Activated naive CD4-positive, alpha-beta T cell treated with anti-CD3 and anti-CD28 coated beads, Interleukin-2, amount 50 U/mL, for 72 hours (primary cell): ENCODE data around the gene FAM117B. TPM values are rescaled to one million over a fixed set of nuclear protein-coding genes. Genes with fewer than 3 reads are reported as not detected.
A peak's percentile ranks its signal among the peaks of the same experiment; 100 is the strongest.
"Not testable (repeated sequence)": the region's sequence is repeated elsewhere in the genome, so short reads cannot be mapped to it uniquely, and the experiment has no call there.

Source experiments
- ATAC-seq, 2 donors: fragments of 150-1000 bp; cut with Tn5 transposase; 2 replicates each; pipeline ENCODE4 v1.10.0; 2021; ENCODE audit warnings: mild to moderate bottlenecking in 2 of 2, moderate library complexity in 2 of 2
- DNase-seq, 2 donors: peaks; one replicate each; pipeline ENCODE4 v3.0.0; 2021 to 2022; ENCODE audit warnings: low spot score in 2 of 2
- H3K27ac Mint-ChIP-seq, 2 donors: one replicate each; pipeline ENCODE4 v1.8.0; 2022; ENCODE audit warnings: mild to moderate bottlenecking in 2 of 2, mixed read lengths in 2 of 2
- H3K36me3 Mint-ChIP-seq, 2 donors: one replicate each; pipeline ENCODE4 v1.8.0; 2022; ENCODE audit warnings: mixed read lengths in 2 of 2
- H3K9me3 Mint-ChIP-seq, 2 donors: one replicate each; pipeline ENCODE4 v1.8.0; 2022; ENCODE audit warnings: mixed read lengths in 2 of 2
- total RNA-seq, 2 donors: library from RNA; stranded (reverse); gene quantifications; one replicate each; pipeline ENCODE4 v1.2.3, GENCODE V29; 2022

FAM117B gene
- total RNA-seq, 2 donors from 2014 or later, result 17.7 to 23.3 TPM

DNA sequence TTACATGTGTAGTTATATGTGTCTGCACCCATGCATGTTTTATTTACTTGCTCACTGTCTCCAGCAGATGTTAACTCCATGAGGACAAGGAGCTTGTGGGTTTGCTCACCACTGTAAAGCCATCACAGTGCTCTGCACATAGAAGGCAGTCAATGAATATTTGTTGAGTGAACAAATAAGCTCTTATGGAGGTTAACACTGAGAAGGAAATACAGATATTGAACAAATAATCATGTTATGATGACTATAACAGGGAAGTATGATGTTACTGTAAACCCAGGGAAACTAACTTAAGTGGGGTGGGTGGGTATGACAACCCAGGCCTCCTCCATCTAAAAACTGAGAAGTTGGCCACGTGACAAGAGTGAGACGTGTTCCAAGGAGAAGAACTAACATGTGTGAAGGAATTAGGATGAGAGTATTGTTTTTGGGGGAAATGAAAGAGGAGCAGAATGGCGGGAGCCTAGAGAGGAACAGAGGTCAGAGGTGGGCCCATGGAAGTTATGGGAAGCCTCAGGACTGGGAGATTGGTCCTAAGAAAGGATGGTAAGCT, 6.0 kb upstream of the FAM117B start:
- no peak for ATAC-seq
- DNase-seq, result no peak
- H3K36me3 Mint-ChIP-seq, result peaks cover 0 to 2% of the 10 kb centered on the region in 2 donors
- H3K27ac Mint-ChIP-seq, result no peak overlapping the region
- peaks cover 0 to 3% of the 10 kb centered on the region in 2 donors for H3K9me3 Mint-ChIP-seq

DNA sequence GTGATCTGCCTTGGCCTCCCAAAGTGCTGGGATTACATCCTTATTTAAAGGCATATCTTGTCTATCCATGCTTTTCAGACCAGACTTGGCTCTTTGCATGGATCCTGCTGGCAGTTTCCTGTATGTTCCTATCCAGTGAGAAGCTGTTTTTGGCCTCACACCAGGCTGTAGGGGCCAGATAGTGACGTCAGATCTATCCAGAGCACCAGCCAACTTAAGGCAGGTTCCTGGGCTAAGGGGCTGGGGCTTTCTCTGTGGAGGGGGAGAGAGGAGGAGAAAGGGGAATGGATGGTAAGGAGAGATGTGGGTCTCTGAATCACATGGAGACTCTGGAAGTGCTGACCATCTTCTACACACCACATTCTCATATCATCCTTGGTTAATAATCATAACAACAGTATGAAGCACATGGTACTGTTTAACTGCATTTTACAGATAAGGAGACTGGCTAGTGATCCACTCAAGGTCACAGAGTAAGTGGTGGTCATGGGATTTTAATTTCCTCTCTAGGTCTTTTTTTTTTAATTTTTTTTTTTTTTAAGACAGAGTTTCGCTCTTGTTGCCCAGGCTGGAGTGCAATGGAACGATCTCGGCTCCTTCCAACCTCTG, 2.0 kb upstream of the FAM117B start:
- Mint-ChIP-seq H3K36me3 (peaks cover 12 to 20% of the 10 kb centered on the region in 2 donors), H3K9me3 (peaks cover 0 to 3% of the 10 kb centered on the region in 2 donors), H3K27ac (peak overlapping the region in 1 of 2 donors; percentile 71)
- DNase-seq, result no peak
- ATAC-seq, result no peak

DNA sequence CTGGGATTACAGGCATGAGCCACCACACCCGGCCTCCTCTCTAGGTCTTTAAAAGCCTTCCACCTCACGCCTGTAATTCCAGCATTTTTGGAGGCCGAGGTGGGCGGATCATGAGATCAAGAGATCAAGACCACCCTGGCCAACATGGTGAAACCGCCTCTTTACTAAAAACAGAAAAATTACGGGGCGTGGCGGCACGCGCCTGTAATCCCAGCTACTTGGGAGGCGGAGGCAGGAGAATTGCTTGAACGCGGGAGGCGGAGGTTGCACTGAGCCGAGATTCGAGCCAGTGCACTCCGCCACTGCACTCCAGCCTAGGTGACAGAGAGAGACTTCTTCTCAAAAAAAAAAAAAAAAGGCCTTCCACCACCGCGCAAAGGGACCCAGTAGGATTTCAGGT, 1.3 kb upstream of the FAM117B start:
- peak overlapping the region; percentile 93 to 97 for H3K27ac Mint-ChIP-seq
- peaks cover 0 to 3% of the 10 kb centered on the region in 2 donors for H3K9me3 Mint-ChIP-seq
- peaks cover 12 to 20% of the 10 kb centered on the region in 2 donors for H3K36me3 Mint-ChIP-seq
- no peak for ATAC-seq
- DNase-seq, result no peak

DNA sequence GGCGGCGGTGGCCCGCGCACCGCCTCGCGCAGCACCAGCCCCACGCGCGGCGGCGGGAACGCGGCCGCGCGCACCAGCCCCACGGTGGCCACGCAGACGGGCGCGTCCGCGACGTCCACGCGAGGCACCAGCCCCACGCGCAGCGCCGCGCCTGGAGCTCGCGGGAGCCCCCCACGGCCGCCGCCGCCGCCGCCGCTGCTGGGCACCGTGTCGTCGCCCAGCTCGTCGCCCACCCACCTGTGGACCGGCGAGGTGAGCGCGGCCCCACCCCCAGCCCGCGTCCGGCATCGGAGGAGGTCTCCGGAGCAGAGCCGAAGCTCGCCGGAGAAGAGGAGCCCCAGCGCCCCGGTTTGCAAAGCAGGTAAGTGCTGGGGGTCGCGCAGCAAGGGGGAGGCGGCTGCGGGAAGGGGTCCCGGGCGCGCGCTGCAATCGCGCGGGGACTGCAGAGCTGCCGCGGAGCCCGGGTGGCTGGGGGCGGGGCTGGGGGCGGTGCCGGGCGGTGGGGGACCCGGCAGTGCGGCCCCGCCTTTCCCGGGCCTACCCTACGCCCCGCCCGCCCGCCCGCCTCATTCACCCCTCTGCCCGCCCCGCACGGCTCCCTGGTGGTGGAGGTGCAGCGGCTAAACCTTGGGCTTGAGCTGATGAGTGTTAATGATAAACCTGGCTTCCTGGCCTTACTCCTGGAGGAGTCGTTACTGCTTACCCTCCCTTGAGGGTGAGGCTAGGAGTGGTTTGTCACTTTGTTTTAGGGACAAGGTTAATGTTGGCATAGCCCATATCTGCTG, 851 bp downstream of the FAM117B start:
- H3K27ac Mint-ChIP-seq, result peak overlapping the region; percentile 94 to 99
- peaks cover 12 to 20% of the 10 kb centered on the region in 2 donors for H3K36me3 Mint-ChIP-seq
- ATAC-seq (peak; percentile 49 to 54), DNase-seq (peak; percentile 81)
- H3K9me3 Mint-ChIP-seq, result peaks cover 0 to 3% of the 10 kb centered on the region in 2 donors

DNA sequence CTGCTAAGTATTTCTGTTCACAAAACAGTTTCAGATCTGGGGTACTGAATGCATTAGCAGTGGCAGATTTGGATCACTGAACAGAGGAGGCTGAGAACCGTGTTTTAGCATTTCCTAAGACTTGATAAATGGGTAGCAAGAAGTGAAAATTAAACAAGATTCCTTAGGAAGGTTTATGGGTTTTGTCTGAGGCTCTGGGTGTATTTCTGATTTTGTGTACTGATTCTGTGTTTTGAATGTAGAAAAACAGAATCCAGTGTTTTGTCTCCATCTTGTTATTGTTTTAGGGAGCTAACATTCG, 1.4 kb downstream of the FAM117B start:
- ATAC-seq, result no peak
- Mint-ChIP-seq H3K9me3 (peaks cover 0 to 3% of the 10 kb centered on the region in 2 donors), H3K27ac (peak overlapping the region; percentile 94 to 99), H3K36me3 (peaks cover 12 to 23% of the 10 kb centered on the region in 2 donors)
- DNase-seq, result no peak

DNA sequence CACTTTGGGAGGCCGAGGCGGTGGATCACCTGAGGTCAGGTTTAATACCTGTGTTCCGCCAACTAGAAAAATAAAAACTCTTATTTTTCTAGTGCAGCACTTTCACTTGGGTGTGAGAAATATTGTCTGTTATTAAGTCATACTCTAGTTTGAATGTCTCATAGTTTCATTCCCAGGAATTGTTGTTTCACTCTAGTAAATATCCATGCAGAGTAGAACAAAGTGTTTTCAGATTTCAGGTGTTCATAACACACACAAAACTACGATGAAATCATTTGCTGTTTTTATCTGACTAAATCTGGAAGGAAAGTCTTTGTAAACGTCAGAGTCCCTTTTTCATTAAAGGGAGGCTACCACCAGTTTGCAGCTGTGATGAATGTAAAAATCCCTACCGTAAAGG, 4.0 kb downstream of the FAM117B start:
- Mint-ChIP-seq H3K27ac (peak overlapping the region; percentile 94 to 99), H3K36me3 (peaks cover 12 to 23% of the 10 kb centered on the region in 2 donors), H3K9me3 (no peaks in the 10 kb centered on the region)
- peak; percentile 5 to 27 for ATAC-seq
- DNase-seq, result no peak

DNA sequence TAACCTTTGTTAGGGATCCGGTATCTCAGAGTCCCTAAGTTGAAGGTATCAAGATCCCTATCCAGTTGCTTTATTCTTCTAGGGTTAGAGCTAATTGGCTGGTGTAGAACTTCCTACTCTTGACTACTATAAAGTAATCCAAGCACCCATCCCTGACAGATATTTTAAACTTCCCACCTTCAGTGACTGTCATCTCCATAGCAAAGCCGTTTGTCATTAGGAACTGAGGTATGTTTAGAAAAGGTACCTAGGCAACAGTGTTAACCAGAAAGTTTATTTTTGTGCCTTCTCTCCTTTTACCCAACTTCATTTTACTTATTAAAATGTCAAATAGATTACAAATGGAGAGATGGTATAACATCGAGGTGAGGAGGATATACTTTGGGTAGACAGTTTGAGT, 4.5 kb downstream of the FAM117B start:
- Mint-ChIP-seq H3K36me3 (peaks cover 12 to 19% of the 10 kb centered on the region in 2 donors), H3K27ac (peak overlapping the region; percentile 94 to 99), H3K9me3 (no peaks in the 10 kb centered on the region)
- DNase-seq, result no peak
- peak in 1 of 2 donors; percentile 0 for ATAC-seq

DNA sequence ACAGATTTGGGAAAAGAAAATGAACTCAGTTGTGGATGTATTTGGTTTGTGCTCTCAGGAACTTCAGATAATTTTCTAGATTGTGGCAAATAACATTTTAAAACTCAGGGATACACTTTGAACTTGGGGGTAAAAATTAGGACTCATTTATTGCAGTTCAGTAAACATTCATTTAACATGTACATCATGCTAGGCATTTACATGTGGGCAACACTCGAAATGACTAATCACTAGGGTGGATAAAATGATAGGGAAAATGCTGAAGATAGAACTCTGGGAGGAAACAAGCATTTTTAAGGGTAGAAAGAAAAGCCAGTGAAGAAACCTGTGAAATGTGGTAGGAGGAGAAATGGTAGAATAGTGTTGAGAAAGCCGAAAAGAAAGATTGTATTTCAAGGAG, 7.8 kb downstream of the FAM117B start:
- peak; percentile 23 to 30 for ATAC-seq
- Mint-ChIP-seq H3K9me3 (no peaks in the 10 kb centered on the region), H3K36me3 (peaks cover under 1 to 8% of the 10 kb centered on the region in 2 donors), H3K27ac (no peak overlapping the region)
- no peak for DNase-seq

DNA sequence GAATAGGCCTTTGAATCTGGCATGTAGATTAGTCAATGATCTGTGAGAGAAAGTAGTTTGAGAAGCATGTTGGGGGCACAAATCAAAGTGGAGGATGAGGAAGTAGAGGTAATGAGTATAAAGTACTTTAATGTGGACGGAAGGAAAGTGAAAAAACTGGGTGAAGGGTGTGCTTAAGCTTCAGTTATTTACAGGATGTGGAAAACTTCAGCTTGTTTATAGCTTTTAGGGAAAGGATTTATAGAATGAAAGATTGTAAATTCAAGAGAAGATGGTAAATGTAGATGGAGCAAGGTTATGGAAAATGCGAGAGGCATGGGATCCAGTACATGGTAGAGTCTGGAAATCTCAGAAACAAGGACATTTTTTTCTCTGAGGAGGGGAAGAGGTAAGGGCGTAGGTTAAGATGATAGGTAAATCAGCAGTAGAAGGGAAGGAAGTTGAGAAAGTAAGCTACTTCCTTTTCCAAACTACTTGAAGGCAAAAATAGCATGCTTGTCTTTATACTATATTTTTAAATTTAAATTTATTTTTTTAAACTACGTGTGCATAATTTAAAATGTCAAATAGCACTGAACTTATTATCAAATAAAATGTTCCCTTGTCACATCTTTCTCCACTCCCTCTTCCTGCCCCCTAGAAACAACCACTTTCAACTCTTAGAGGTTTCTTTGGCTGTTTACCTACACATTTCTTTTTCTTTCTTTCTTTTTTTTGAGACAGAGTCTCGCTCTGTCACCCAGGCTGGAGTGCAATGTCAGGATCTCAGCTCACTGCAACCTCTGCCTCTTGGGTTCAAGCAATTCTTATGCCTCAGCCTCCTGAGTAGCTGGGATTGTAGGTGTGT, 8.5 kb downstream of the FAM117B start:
- Mint-ChIP-seq H3K27ac (peak overlapping the region in 1 of 2 donors; percentile 94), H3K36me3 (peaks cover 0 to 6% of the 10 kb centered on the region in 2 donors), H3K9me3 (no peaks in the 10 kb centered on the region)

DNA sequence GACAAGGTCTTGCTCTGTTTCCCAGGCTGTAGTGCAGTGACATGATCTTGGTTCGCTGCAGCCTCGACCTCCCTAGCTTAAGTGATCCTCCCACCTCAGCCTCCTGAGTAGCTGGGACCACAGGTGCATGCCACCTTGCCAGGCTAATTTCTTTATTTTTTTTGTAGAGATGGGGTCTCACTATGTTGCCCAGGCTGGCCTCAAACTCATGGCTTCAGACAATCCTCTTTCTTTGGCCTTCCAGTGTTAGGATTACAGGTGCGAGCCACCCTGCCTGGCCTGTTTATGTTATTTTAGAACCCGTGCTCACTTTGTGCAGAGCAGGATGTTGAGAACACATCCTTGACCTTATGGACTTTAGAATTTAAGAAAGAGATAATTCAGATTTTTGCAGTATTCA, 17.4 kb downstream of the FAM117B start:
- DNase-seq (no peak), ATAC-seq (no peak)
- peak overlapping the region in 1 of 2 donors; percentile 64 for H3K27ac Mint-ChIP-seq
- no peaks in the 10 kb centered on the region for H3K36me3 Mint-ChIP-seq
- H3K9me3 Mint-ChIP-seq, result no peaks in the 10 kb centered on the region

More for the DNA sequence above, 8.5 kb downstream of the FAM117B start:
- peak; percentile 45 to 46 for ATAC-seq
- no peak for DNase-seq

DNA sequence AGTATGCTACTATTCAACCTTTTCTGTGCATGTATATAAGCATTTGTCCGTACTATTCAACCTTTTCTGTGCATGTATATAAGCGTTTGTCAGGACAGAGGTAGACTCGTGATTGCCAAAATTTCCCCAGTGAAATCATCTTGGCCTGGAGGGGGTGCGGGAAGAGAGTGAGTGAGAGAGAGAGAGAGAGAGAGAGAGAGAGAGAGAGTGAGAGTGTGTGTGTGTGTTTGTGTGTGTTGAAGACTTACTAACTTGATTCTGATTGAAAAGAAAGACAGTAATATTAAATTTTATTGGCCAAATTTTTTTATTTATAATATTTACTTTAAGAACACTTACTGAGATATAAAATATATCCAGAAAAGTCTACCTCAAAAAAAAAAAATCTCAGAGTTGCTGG, 19.1 kb downstream of the FAM117B start:
- Mint-ChIP-seq H3K36me3 (no peaks in the 10 kb centered on the region), H3K9me3 (no peaks in the 10 kb centered on the region), H3K27ac (peak overlapping the region in 1 of 2 donors; percentile 64)
- ATAC-seq, result peak in 1 of 2 donors; percentile 28
- no peak for DNase-seq

DNA sequence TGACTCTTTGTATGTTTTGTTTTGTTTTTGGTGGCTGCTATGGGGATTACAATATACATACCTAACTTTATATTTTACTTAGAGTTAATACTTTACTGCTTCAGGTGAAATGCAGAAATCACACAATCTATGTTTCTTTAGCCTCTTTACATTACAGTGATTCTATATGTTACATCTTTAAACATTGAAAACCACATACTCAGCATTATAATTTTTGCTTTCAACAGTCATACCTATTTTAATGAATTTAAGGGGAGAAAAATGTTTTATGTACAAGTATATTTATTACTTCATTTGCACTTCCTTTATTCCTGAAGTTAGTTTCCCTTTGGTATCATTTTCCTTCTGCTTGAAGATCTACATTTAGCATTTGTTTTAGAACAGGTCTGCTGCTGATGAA, 23.1 kb downstream of the FAM117B start:
- peak in 1 of 2 donors; percentile 4 for ATAC-seq

DNA sequence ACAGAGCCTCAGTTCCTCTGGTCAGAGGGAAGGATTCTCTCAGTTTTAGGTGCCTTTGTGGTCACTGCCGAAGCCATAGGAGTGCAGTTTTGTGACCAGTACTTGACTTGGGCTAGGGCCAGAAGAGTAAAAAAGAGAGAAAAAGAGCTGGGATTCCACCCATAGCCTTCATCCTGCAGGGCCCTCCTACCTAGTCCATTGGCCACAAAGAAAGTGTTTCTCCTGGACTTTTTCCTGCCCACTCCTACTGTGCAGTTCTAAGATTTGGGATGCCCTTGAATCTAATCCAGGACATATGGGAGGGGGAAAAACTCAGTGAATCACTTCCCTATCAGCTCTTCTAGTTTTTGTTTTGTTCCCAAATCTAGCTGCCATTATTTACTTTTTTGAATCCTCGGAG, 26.0 kb downstream of the FAM117B start:
- DNase-seq (no peak), ATAC-seq (no peak)
- Mint-ChIP-seq H3K27ac (peak overlapping the region in 1 of 2 donors; percentile 81), H3K9me3 (no peaks in the 10 kb centered on the region), H3K36me3 (peaks cover 0 to 9% of the 10 kb centered on the region in 2 donors)

More for the DNA sequence above, 23.1 kb downstream of the FAM117B start:
- Mint-ChIP-seq H3K27ac (peak overlapping the region; percentile 70 to 85), H3K9me3 (no peaks in the 10 kb centered on the region), H3K36me3 (peaks cover 0 to 9% of the 10 kb centered on the region in 2 donors)
- no peak for DNase-seq

DNA sequence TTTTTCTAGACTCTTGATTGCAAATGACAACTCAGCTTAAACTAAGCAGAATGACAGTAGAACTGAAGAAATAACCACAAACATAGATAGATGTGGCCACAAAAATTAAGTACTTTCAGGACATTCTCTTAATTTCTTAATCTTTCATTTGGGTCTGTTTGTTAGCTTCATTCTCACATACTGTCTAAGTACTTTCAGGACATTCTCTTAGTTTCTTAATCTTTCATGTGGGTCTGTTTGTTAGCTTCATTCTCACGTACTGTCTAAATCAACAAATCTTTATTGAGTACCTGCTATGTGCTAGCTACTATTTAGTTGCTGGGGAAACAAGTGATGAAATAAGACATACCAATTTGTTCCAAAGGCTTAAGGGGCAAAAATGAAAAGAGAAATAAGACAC, 35.1 kb downstream of the FAM117B start:
- H3K27ac Mint-ChIP-seq, result peak overlapping the region; percentile 90 to 97
- DNase-seq (no peak), ATAC-seq (peak; percentile 75 to 87)
- peaks cover 0 to 13% of the 10 kb centered on the region in 2 donors for H3K36me3 Mint-ChIP-seq
- no peaks in the 10 kb centered on the region for H3K9me3 Mint-ChIP-seq

DNA sequence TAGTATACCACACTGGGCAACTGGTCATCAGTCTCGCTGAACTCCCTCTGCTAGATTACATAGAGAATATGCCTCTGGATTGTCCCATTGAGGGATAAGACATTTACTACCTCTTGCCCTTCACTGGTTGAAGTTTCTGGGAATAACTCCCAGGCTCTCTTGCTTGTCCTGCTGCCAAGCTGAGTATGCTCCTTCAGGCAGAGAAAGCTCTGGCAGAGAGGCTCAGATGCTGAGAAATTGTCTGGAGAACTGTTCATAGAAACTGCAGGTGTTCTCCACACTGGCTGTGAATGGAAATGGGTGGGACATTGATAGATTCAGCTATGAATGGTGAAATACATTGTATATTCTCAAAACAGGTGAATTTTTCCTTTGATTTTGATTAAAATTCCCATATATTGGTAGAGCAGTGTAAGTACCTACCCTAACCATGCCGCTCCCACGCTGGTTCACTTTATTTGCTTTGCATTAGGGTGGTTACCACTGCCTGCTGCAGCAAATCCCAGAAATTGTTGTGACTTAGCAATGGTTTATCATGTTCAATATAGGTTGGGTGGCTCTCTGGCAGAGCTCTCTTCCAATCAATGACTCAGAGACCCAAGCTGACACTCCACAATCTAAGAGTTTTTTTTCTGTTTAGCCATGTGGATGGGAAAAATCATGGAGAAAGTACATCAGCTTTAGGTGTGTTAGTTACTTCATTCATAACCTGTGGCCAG, 36.7 kb downstream of the FAM117B start:
- Mint-ChIP-seq H3K9me3 (peaks cover 0 to 3% of the 10 kb centered on the region in 2 donors), H3K36me3 (peaks cover 0 to 19% of the 10 kb centered on the region in 2 donors), H3K27ac (peak overlapping the region in 1 of 2 donors; percentile 90)
- ATAC-seq, result no peak
- DNase-seq, result no peak

DNA sequence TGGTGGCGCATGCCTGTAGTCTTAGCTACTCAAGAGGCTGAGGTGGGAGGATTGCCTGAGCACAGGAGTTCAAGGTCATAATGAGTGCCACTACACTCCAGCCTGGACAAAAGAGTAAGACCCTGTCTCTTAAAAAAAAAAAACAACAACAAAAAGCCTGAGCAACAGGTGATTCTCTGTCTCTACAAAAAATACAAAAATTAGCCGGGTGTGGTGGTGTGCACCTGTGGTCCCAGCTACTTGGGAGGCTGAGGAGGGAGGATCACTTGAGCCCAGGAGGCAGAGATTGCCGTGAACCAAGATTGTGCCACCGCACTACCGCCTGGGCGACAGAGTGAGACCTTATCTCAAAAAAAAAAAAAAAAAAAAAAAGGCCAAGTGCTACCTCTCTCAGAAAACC, 40.3 kb downstream of the FAM117B start:
- ATAC-seq, DNase-seq: not testable (repeated sequence)
- Mint-ChIP-seq H3K36me3 (peaks cover 8 to 32% of the 10 kb centered on the region in 2 donors), H3K9me3 (peaks cover 14 to 17% of the 10 kb centered on the region in 2 donors), H3K27ac (peak overlapping the region in 1 of 2 donors; percentile 68)
